Measurements from ENCODE around the gene CCDC174.

CCDC174 gene

DNA sequence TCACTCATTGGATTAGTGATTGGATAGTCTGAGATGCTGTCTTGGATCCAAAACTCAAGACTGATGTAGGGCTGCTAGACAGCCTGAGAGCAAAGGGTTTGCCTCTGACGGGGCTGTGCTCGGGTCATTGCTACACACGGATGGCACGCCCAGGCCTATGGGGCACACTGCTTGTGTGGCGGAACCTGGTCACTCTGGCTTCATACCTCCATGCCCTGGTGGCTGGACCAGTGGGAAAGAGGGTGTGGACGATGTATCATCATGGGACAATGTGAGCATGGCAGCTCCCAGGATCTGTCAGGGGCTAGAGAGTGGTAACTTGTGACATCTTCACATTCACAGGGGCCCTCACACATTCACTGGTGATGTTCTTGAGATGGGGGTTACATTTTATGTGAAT is 18.1 kb upstream of the CCDC174 start (continued):
- TF ChIP-seq REST (tag by site-specific recombination; IDR thresholded peaks at IDR 0.05): no peak
- TF ChIP-seq EGR2 (tag by site-specific recombination; IDR thresholded peaks at IDR 0.05; ENCODE audit: low read depth): no peak
- TF ChIP-seq BCL11B (tag by site-specific recombination; IDR thresholded peaks at IDR 0.05; ENCODE audit: low read depth): no peak
- TF ChIP-seq ZNF768 (tag by site-specific recombination; IDR thresholded peaks at IDR 0.05): no peak
- no peak for TF ChIP-seq ZNF621 (tag by site-specific recombination; IDR thresholded peaks at IDR 0.05)

DNA sequence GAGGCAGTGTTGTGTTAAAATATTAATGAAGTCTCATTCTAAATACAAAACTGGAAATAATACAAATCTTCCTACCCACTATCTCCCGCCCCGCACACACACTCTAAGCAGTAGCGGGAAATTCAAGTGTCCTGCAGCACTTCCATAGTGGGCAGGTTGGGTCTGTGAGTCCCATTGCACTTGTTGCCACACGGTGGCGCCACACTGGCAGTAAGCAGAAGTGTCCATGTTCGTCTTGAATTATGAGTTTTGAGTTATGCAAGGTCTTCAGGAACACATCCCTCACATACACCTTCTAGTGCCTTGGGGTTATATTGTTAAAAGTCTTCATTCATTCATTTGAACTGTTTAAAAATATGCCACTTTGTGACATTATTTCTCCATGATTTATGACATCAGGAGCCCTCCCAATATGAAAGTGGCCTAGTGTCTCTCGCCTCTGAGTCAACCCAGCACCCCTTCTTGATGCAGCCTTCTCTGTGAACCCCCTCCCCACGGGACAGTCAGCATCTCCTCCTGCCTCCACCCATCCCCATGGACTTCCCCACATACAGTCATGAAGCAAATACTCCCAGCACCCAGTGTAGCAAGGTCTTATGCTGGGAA is 17.6 kb upstream of the CCDC174 start:
- Histone ChIP-seq H3K36me3 (ENCODE audit: control insufficient read depth in 2 of 2, insufficient read depth in 1 of 2, low read length in 2 of 2) (no peaks in the 10 kb centered on the region), H3K9me3 (ENCODE audit: control insufficient read depth, insufficient read depth, low read depth, low read length) (no peaks in the 10 kb centered on the region), H3K27ac (ENCODE audit: extremely low read depth, low read depth, low read length) (no peak overlapping the region), H3K4me1 (ENCODE audit: control insufficient read depth, insufficient read depth, low read length) (no peaks in the 10 kb centered on the region), H3K4me3 (ENCODE audit: low read depth, low read length) (no peak overlapping the region)
- TF ChIP-seq ZNF654 (tag by site-specific recombination; IDR thresholded peaks at IDR 0.05; ENCODE audit: low read depth): peak; percentile 45
- no peak for TF ChIP-seq ZNF426 (tag by site-specific recombination; IDR thresholded peaks at IDR 0.05)
- ChIA-PET CTCF (interaction anchor here (1.0 to 2.2 kb wide), 5 partner anchors 10 to 293 kb away, joined by 3 to 7 read pairs (median 3); no protein-coding TSS in a partner anchor), POLR2A (no interaction called here)

DNA sequence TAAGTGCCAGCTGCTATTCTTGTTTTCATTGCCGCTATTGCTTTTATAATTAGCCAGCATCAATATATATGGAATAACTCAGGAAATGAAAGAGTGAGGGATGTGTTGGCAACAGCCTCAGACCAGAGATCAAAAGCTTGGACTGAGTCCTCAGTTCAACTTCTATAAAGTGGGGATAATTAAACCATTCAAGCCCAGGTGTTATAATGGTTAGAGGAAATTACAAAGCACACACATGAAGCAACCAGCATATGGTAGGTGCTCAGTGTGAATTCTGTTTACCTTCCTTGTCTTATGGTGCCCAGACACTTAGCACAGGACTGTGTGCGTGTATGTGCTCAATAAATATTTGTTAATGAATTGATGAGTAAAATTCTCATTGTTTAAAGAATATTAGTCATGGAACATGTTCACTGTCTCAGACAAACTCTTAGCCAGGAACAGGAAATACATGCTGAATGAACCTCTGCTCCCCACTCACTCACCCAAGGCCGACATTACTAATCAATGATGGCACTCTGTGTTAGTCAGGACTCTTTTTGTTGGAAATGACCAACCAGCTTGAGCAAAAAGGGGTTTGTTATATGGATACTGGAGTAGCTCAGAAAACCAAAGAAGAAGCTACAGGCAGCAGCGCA is 16.7 kb upstream of the CCDC174 start:
- ChIA-PET POLR2A (interaction anchor here (0.6 kb wide), 1 partner anchor 24 kb away, joined by 5 read pairs; no protein-coding TSS in a partner anchor), CTCF (interaction anchor here (1.0 to 2.0 kb wide), 11 partner anchors 9 to 374 kb away, joined by 3 to 10 read pairs (median 4); partner anchors contain the start of gene CCDC174)
- Histone ChIP-seq H3K9me3 (ENCODE audit: control insufficient read depth, insufficient read depth, low read depth, low read length) (no peaks in the 10 kb centered on the region), H3K4me1 (ENCODE audit: control insufficient read depth, insufficient read depth, low read length) (no peaks in the 10 kb centered on the region), H3K27ac (ENCODE audit: extremely low read depth, low read depth, low read length) (no peak overlapping the region), H3K4me3 (ENCODE audit: low read depth, low read length) (no peak overlapping the region), H3K36me3 (ENCODE audit: control insufficient read depth in 2 of 2, insufficient read depth in 1 of 2, low read length in 2 of 2) (no peaks in the 10 kb centered on the region)
- TF ChIP-seq ZNF639 (tag by site-specific recombination; IDR thresholded peaks at IDR 0.05): no peak
- TF ChIP-seq ZNF302 (tag by site-specific recombination; IDR thresholded peaks at IDR 0.05; ENCODE audit: low read depth): no peak
- TF ChIP-seq ZNF175 (tag by site-specific recombination; IDR thresholded peaks at IDR 0.05): no peak
- no peak for TF ChIP-seq ZNF510 (tag by site-specific recombination; IDR thresholded peaks at IDR 0.05; ENCODE audit: insufficient replicate concordance)
- TF ChIP-seq, protein P1, sequence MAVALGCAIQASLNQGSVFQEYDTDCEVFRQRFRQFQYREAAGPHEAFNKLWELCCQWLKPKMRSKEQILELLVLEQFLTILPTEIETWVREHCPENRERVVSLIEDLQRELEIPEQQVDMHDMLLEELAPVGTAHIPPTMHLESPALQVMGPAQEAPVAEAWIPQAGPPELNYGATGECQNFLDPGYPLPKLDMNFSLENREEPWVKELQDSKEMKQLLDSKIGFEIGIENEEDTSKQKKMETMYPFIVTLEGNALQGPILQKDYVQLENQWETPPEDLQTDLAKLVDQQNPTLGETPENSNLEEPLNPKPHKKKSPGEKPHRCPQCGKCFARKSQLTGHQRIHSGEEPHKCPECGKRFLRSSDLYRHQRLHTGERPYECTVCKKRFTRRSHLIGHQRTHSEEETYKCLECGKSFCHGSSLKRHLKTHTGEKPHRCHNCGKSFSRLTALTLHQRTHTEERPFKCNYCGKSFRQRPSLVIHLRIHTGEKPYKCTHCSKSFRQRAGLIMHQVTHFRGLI (tag by site-specific recombination; IDR thresholded peaks at IDR 0.05): no peak
- TF ChIP-seq GLIS1 (tag by site-specific recombination; IDR thresholded peaks at IDR 0.05): no peak
- no peak for TF ChIP-seq GLI2 (tag by site-specific recombination; IDR thresholded peaks at IDR 0.05; ENCODE audit: borderline replicate concordance, low read depth)

Measured in HEK293 (cell line).